ENCODE results near the gene GLCE. TPM values are rescaled to one million over a fixed set of nuclear protein-coding genes. Genes with fewer than 3 reads are reported as not detected.
"Not testable (repeated sequence)": the region's sequence is repeated elsewhere in the genome, so short reads cannot be mapped to it uniquely, and the experiment has no call there.

The GLCE gene
- total RNA-seq, 2 donors from 2014 or later = 3.9 to 4.2 TPM

DNA sequence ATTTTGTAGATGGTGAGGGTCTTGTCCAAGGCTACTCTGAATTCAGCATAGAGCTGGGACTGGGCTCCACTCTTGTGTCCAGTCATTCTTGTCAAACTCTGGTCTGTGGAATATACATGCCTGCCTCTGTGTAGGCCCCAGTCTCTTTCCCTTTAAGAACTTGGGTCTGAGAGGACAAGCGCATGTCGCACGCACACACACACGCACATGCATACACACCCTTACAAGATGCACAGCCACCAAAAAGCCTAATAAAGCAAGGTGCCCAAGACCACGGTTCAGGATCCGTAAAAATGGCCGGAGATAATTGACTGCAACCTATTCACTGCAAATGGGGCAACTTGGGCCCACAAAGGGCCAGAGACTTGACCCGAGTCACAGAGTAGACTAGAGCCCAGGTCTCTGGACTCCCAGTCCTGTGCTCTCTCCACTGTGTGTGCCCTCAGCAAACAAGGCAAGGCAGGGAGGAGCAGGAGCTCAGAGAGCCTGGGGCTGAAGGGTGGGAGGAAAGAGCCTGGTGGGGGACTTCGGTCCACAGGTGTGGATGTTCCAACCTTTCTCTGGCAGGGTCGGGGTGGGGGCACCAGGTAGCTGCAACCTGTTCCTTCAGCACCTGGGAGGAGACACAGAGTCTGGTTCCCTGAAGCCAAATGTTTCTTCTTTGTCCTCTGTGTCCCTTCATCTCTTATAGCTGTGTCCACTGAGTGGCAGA, 137.4 kb downstream of the GLCE start:
- no peak for ATAC-seq (replicated peaks in 1 of 2)
- H3K9me3 Mint-ChIP-seq = no peaks in the 10 kb centered on the region

GRCh38 chr15:69298354-69298696, 137.9 kb downstream of the GLCE start:
- ATAC-seq (replicated peaks in 1 of 2) = no peak
- Mint-ChIP-seq H3K4me1 (ENCODE audit: low read depth) (no peaks in the 10 kb centered on the region), H3K27me3 (ENCODE audit: low read depth) (peaks cover 65% of the 10 kb centered on the region), H3K4me3 (peak overlapping the region in 1 of 2 donors; percentile 36), H3K9me3 (no peaks in the 10 kb centered on the region), H3K36me3 (ENCODE audit: insufficient read depth in 2 of 2) (no peaks in the 10 kb centered on the region), H3K27ac (no peak overlapping the region)
- DNase-seq = no peak

More for the DNA sequence above, 137.4 kb downstream of the GLCE start:
- H3K4me1 Mint-ChIP-seq (ENCODE audit: low read depth) = no peaks in the 10 kb centered on the region
- H3K27ac Mint-ChIP-seq = no peak overlapping the region
- peak overlapping the region in 1 of 2 donors; percentile 36 for H3K4me3 Mint-ChIP-seq
- H3K36me3 Mint-ChIP-seq (ENCODE audit: insufficient read depth in 2 of 2) = no peaks in the 10 kb centered on the region
- H3K27me3 Mint-ChIP-seq (ENCODE audit: low read depth) = peaks cover 61% of the 10 kb centered on the region
- DNase-seq = no peak

DNA sequence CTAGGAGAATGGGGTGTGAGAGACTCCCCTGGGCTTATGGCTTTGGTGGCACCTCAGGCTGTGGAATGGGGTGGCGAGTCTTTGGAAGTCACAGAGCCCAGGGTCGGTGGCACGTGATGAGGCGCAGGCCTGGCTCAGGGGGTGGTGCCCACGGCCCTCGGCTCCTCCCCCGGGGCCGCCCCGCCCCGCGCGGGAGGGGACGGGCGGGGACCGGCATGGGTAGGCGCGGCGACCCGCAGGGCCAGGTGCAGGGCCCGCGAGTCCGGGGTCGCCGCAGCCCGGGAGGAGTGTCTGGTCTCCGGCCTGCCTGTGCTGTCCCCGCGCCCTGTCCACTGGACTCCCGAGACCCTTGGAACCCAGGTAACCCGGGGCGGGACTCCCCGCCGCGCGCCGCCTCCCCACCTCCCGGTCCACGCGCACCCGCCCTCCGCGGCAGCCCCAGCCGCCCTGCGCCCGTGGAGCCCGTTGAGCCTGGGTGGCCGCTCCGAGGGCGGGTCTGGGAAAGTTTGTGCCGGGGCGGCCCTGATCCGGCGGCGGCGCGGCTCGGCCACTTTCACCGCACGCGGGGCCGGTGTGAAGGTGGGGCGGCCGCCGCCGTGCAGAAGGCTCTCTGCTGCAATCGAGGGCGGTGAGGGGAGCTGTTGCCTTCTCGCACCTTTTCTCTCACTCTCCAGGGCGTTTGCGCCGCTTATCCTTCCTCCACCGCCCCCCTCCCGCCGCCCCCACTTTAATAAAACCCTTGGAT, 138.4 kb downstream of the GLCE start, which contains the start of gene PAQR5:
Gene PAQR5, plus strand, starts transcription at position 216 of the 745 bp plus-strand sequence. CDS start 61,169 bp downstream, outside the sequence.
- Mint-ChIP-seq H3K27ac (no peak within 1 kb of the TSS), H3K36me3 (ENCODE audit: insufficient read depth in 2 of 2) (no peaks in the 10 kb centered on the region), H3K27me3 (ENCODE audit: low read depth) (peaks cover 65% of the 10 kb centered on the region), H3K9me3 (no peaks in the 10 kb centered on the region), H3K4me1 (ENCODE audit: low read depth) (no peaks in the 10 kb centered on the region), H3K4me3 (peak within 1 kb of the TSS in 1 of 2 donors; percentile 68)
- ATAC-seq (replicated peaks in 1 of 2) (peak; percentile 59 to 75), DNase-seq (peak; percentile 10 to 29)

DNA sequence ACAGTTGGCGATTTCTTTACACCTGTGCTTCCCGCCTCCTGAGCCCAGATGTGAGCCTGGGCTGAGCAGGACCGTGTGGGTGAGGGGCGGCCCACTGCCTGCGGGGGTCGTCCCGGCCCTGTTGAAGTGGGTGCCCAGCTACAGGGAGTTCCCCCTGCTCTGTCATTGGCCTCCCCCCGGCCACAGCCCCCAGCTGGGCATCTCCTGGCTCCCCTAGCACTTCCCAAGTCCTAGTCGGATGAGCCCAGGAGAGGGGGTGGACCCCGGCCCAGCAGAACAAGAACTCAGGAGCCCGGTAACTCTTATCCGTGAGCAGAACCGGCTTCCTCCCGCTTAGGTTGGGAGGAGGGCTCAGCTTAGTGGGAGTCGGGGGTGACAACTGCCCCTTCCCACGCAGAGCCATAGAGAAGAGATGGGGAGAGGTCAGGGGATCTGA, 139.0 kb downstream of the GLCE start:
- Mint-ChIP-seq H3K9me3 (no peaks in the 10 kb centered on the region), H3K27ac (no peak overlapping the region), H3K27me3 (ENCODE audit: low read depth) (peaks cover 65% of the 10 kb centered on the region), H3K4me1 (ENCODE audit: low read depth) (no peaks in the 10 kb centered on the region), H3K4me3 (peak overlapping the region in 1 of 2 donors; percentile 59), H3K36me3 (ENCODE audit: insufficient read depth in 2 of 2) (no peaks in the 10 kb centered on the region)
- no peak for DNase-seq
- no peak for ATAC-seq (replicated peaks in 1 of 2)

DNA sequence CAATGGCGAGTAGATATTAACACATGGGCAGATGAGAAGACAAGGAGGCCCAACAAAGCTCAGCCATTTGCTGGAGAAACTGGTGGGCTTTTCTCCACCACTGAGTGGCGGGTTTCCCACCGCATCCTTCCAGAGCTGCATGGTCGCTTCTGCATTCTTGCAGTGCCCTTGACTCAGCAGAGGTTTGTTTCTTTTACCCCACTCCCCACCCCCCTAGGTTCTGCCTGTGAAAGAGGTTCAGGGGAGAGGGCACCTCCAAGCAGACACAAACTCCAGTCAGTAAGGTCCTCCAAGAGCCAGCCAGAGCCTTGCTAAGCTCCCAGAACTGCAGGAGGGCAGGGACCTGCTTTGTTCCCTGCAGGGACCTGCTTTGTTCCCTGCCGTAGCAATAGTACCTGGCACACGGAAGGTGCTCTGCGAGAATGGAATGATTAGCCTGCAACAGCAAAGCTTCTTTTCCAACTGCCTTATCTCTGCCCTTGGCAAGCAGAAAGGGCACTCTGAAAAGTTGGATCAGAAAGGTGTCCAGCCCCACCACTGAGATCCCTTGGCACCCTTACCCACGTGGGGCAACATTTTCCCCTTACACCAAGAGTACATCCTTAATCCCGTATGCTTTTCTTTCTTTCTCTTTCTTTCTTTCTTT, 139.6 kb downstream of the GLCE start:
- ATAC-seq (replicated peaks in 1 of 2) (no peak), DNase-seq (no peak)
- H3K4me1 Mint-ChIP-seq (ENCODE audit: low read depth) = no peaks in the 10 kb centered on the region
- no peaks in the 10 kb centered on the region for H3K36me3 Mint-ChIP-seq (ENCODE audit: insufficient read depth in 2 of 2)
- H3K4me3 Mint-ChIP-seq = peak overlapping the region in 1 of 2 donors; percentile 17
- peaks cover 60% of the 10 kb centered on the region for H3K27me3 Mint-ChIP-seq (ENCODE audit: low read depth)
- H3K9me3 Mint-ChIP-seq = no peaks in the 10 kb centered on the region
- H3K27ac Mint-ChIP-seq = no peak overlapping the region

- DNase-seq; H3K4me1 Mint-ChIP-seq (ENCODE audit: low read depth); H3K4me3 Mint-ChIP-seq; H3K36me3 Mint-ChIP-seq (ENCODE audit: insufficient read depth in 2 of 2); H3K9me3 Mint-ChIP-seq; H3K27ac Mint-ChIP-seq; ATAC-seq (replicated peaks in 1 of 2): not testable (repeated sequence)
- peaks cover 57% of the 10 kb centered on the region for H3K27me3 Mint-ChIP-seq (ENCODE audit: low read depth)
Observed at GRCh38 chr15:69301101-69301500, 140.7 kb downstream of the GLCE start.

- DNase-seq; ATAC-seq (replicated peaks in 1 of 2); H3K4me3 Mint-ChIP-seq; H3K27ac Mint-ChIP-seq; H3K9me3 Mint-ChIP-seq; H3K36me3 Mint-ChIP-seq (ENCODE audit: insufficient read depth in 2 of 2); H3K4me1 Mint-ChIP-seq (ENCODE audit: low read depth): not testable (repeated sequence)
- H3K27me3 Mint-ChIP-seq (ENCODE audit: low read depth) = peaks cover 52% of the 10 kb centered on the region
Observed at GRCh38 chr15:69302087-69302486, 141.7 kb downstream of the GLCE start.

- no peak for ATAC-seq (replicated peaks in 1 of 2)
- no peaks in the 10 kb centered on the region for H3K4me1 Mint-ChIP-seq (ENCODE audit: low read depth)
- no peak for DNase-seq
- H3K27me3 Mint-ChIP-seq (ENCODE audit: low read depth) = peaks cover 52% of the 10 kb centered on the region
- no peak overlapping the region for H3K4me3 Mint-ChIP-seq
- H3K9me3 Mint-ChIP-seq = no peaks in the 10 kb centered on the region
- no peaks in the 10 kb centered on the region for H3K36me3 Mint-ChIP-seq (ENCODE audit: insufficient read depth in 2 of 2)
- H3K27ac Mint-ChIP-seq = no peak overlapping the region
Observed at GRCh38 chr15:69302929-69303328, 142.5 kb downstream of the GLCE start.

GRCh38 chr15:69303337-69304181, 143.1 kb downstream of the GLCE start:
- ATAC-seq (replicated peaks in 1 of 2) = no peak
- no peak overlapping the region for H3K27ac Mint-ChIP-seq
- H3K27me3 Mint-ChIP-seq (ENCODE audit: low read depth) = peaks cover 53% of the 10 kb centered on the region
- no peaks in the 10 kb centered on the region for H3K36me3 Mint-ChIP-seq (ENCODE audit: insufficient read depth in 2 of 2)
- H3K9me3 Mint-ChIP-seq = no peaks in the 10 kb centered on the region
- no peak for DNase-seq
- H3K4me3 Mint-ChIP-seq = no peak overlapping the region
- H3K4me1 Mint-ChIP-seq (ENCODE audit: low read depth) = no peaks in the 10 kb centered on the region

DNA sequence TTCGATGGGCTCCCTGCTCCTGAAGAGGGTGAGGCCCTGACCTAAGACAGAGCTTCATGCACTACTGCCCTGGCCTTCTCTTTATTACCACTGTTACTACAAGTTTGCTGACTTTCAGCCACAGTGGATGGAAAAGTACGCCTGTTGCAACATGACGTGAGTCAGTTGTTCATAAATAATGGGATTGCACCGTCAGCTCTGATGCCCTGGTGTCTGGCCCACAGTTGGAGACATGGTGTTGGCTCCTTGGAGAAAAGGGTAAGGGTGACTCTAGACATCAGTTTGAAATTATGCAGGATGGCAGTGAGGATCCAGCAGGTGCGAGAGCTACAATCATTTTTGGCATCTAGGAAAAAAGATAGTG, 143.7 kb downstream of the GLCE start:
- ATAC-seq (replicated peaks in 1 of 2) (no peak), DNase-seq (no peak)
- H3K9me3 Mint-ChIP-seq = no peaks in the 10 kb centered on the region
- no peak overlapping the region for H3K27ac Mint-ChIP-seq
- H3K27me3 Mint-ChIP-seq (ENCODE audit: low read depth) = peaks cover 59% of the 10 kb centered on the region
- no peak overlapping the region for H3K4me3 Mint-ChIP-seq
- H3K4me1 Mint-ChIP-seq (ENCODE audit: low read depth) = no peaks in the 10 kb centered on the region
- H3K36me3 Mint-ChIP-seq (ENCODE audit: insufficient read depth in 2 of 2) = no peaks in the 10 kb centered on the region

- no peaks in the 10 kb centered on the region for H3K36me3 Mint-ChIP-seq (ENCODE audit: insufficient read depth in 2 of 2)
- H3K27me3 Mint-ChIP-seq (ENCODE audit: low read depth) = peaks cover 53% of the 10 kb centered on the region
- no peak overlapping the region for H3K27ac Mint-ChIP-seq
- no peak for ATAC-seq (replicated peaks in 1 of 2)
- no peak for DNase-seq
- H3K9me3 Mint-ChIP-seq = no peaks in the 10 kb centered on the region
- H3K4me3 Mint-ChIP-seq = no peak overlapping the region
- H3K4me1 Mint-ChIP-seq (ENCODE audit: low read depth) = no peaks in the 10 kb centered on the region
Observed at GRCh38 chr15:69305204-69305931, 144.9 kb downstream of the GLCE start.

GRCh38 chr15:69305933-69306568, 145.6 kb downstream of the GLCE start:
- H3K36me3 Mint-ChIP-seq (ENCODE audit: insufficient read depth in 2 of 2) = no peaks in the 10 kb centered on the region
- peaks cover 49% of the 10 kb centered on the region for H3K27me3 Mint-ChIP-seq (ENCODE audit: low read depth)
- H3K4me3 Mint-ChIP-seq = no peak overlapping the region

More at GRCh38 chr15:69305933-69306568, 145.6 kb downstream of the GLCE start:
- ATAC-seq (replicated peaks in 1 of 2) (no peak), DNase-seq (no peak)
- H3K9me3 Mint-ChIP-seq = no peaks in the 10 kb centered on the region
- H3K4me1 Mint-ChIP-seq (ENCODE audit: low read depth) = no peaks in the 10 kb centered on the region
- no peak overlapping the region for H3K27ac Mint-ChIP-seq
